ENCODE measurements around the gene STOML2. TPM values are rescaled to one million over a fixed set of nuclear protein-coding genes. Genes with fewer than 3 reads are reported as not detected.
"Not testable (repeated sequence)": the region's sequence is repeated elsewhere in the genome, so short reads cannot be mapped to it uniquely, and the experiment has no call there.

STOML2 gene, protein sequence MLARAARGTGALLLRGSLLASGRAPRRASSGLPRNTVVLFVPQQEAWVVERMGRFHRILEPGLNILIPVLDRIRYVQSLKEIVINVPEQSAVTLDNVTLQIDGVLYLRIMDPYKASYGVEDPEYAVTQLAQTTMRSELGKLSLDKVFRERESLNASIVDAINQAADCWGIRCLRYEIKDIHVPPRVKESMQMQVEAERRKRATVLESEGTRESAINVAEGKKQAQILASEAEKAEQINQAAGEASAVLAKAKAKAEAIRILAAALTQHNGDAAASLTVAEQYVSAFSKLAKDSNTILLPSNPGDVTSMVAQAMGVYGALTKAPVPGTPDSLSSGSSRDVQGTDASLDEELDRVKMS
- polyA plus RNA-seq = 125 TPM
- long read RNA-seq, donor 1, transcript STOML2-201 (10 exons, 1,278 nt) = major isoform, 29 of 40 reads
- long read RNA-seq, donor 1, partial matches to known transcripts = 11 of 40 reads
- long read RNA-seq, donor 1, other reads (novel, unspliced or antisense) = 0 of 40 reads
- long read RNA-seq, donor 2, transcript STOML2-201 (10 exons, 1,278 nt) = major isoform, 83 of 148 reads
- long read RNA-seq, donor 2, partial matches to known transcripts = 62 of 148 reads
- long read RNA-seq, donor 2, other reads (novel, unspliced or antisense) = 0 of 148 reads
- long read RNA-seq, donor 3 = 0 reads
- long read RNA-seq, donor 4, transcript STOML2-201 (10 exons, 1,278 nt) = major isoform, 13 of 13 reads
- long read RNA-seq, donor 4, partial matches to known transcripts = 0 of 13 reads
- long read RNA-seq, donor 4, other reads (novel, unspliced or antisense) = 0 of 13 reads
- long read RNA-seq, donor 5, transcript STOML2-201 (10 exons, 1,278 nt) = major isoform, 34 of 48 reads
- long read RNA-seq, donor 5, partial matches to known transcripts = 13 of 48 reads
- long read RNA-seq, donor 5, other reads (novel, unspliced or antisense) = 0 of 48 reads
- long read RNA-seq, donor 6, transcript STOML2-201 (10 exons, 1,278 nt) = major isoform, 51 of 88 reads
- long read RNA-seq, donor 6, partial matches to known transcripts = 37 of 88 reads
- long read RNA-seq, donor 6, other reads (novel, unspliced or antisense) = 0 of 88 reads
- long read RNA-seq, donor 7, transcript STOML2-201 (10 exons, 1,278 nt) = major isoform, 28 of 44 reads
- long read RNA-seq, donor 7, partial matches to known transcripts = 13 of 44 reads
- long read RNA-seq, donor 7, other reads (novel, unspliced or antisense) = 0 of 44 reads
- long read RNA-seq, donor 8, transcript STOML2-201 (10 exons, 1,278 nt) = major isoform, 86 of 119 reads
- long read RNA-seq, donor 8, partial matches to known transcripts = 33 of 119 reads
- long read RNA-seq, donor 8, other reads (novel, unspliced or antisense) = 0 of 119 reads
- long read RNA-seq, donor 9, transcript STOML2-201 (10 exons, 1,278 nt) = major isoform, 56 of 82 reads
- long read RNA-seq, donor 9, partial matches to known transcripts = 24 of 82 reads
- long read RNA-seq, donor 9, other reads (novel, unspliced or antisense) = 0 of 82 reads
- long read RNA-seq, donor 10, transcript STOML2-201 (10 exons, 1,278 nt) = major isoform, 66 of 97 reads
- long read RNA-seq, donor 10, partial matches to known transcripts = 31 of 97 reads
- long read RNA-seq, donor 10, other reads (novel, unspliced or antisense) = 0 of 97 reads
- long read RNA-seq, donor 11, transcript STOML2-201 (10 exons, 1,278 nt) = major isoform, 44 of 59 reads
- long read RNA-seq, donor 11, partial matches to known transcripts = 14 of 59 reads
- long read RNA-seq, donor 11, other reads (novel, unspliced or antisense) = 0 of 59 reads

DNA sequence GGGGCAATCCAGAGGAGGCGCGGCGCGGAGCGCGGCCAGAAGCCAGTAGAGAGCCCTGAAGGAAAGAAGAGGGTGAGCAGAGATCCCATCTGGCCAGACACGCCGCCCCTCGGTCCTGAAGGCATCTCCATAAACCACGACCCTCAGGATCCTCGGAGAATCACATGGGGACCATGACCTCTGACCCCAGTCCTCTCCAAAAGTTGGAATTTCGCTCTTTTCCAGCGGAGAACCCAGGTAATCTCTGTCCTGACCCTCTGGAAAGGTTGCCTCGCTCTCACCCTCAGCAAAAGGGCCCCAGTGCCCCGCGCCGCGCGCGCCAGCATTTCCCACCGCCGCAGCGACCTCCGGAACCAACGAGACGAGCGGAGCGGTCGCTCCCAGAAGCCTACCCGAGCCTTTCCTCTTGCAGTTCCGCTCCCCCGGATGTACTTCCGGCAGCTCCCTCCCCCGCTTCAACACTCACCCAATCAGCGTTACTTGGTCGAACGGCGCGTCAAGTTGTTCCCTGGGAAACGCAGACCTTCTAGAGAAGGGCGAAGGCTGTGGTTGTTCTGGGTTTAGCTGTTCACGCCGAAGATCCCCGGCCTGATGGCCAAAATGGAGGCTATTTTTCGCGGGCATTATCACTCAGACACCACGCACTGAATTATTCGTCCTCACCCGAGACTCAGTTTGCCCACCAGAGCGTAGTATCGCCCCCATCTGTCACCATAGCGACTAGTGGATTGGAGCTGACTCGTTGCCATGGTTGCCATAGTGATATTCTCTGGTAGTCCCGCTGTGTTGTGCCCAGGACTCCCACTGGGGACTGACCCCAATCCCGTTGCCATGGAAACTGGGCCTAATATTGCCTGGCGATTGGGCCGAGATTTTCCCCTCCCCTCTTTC, at the start of gene STOML2:
Gene STOML2, minus strand, starts transcription at position 363 of the 891 bp plus-strand sequence. Its CDS starts 37 bp downstream, at position 326.
- peak; percentile 95 for DNase-seq
- Histone ChIP-seq H3K27me3 (ENCODE audit: control insufficient read depth, insufficient read depth, low read length) (no peaks in the 10 kb centered on the region), H3K36me3 (ENCODE audit: control insufficient read depth, insufficient read depth, low read length) (peaks cover 56% of the 10 kb centered on the region), H3K27ac (ENCODE audit: low read length) (peak within 1 kb of the TSS; percentile 68), H3K9me3 (ENCODE audit: control insufficient read depth, low read depth, low read length) (no peaks in the 10 kb centered on the region), H3K4me3 (ENCODE audit: low read length) (peak within 1 kb of the TSS; percentile 93), H3K4me1 (ENCODE audit: control insufficient read depth, insufficient read depth, low read length) (peaks cover 17% of the 10 kb centered on the region)
- WGBS (ENCODE audit: insufficient coverage, low lambda C conversion rate) = 0% methylated on average over 3 of the region's 57 CpGs

DNA sequence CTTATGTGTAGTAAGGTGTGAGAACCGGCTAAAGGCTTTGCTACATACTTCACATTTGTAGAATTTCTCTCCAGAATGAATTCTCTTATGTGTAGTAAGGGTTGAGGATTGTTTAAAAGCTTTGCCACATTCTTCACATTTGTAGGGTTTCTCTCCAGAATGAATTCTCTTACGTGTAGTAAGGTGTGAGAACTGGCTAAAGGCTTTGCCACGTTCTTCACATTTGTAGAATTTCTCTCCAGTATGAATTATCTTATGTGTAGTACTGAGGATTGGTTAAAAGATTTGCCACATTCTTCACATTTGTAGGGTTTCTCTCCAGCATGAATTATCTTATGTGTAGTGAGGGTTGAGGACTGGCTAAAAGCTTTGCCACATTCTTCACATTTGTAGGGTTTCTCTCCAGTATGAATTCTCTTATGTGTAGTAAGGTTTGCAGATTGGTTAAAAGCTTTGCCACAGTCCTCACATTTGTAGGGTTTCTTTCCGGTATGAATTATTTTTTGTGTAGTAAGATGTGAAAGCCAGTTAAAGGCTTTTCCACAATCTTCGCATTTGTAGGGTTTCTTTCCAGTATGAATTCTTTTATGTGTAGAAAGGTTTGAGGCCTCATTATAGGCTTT, 45.1 kb upstream of the STOML2 start:
- H3K4me3 ChIP-seq (ENCODE audit: low read length); H3K36me3 ChIP-seq (ENCODE audit: control insufficient read depth, insufficient read depth, low read length); H3K27ac ChIP-seq (ENCODE audit: low read length); H3K4me1 ChIP-seq (ENCODE audit: control insufficient read depth, insufficient read depth, low read length); H3K9me3 ChIP-seq (ENCODE audit: control insufficient read depth, low read depth, low read length); DNase-seq; H3K27me3 ChIP-seq (ENCODE audit: control insufficient read depth, insufficient read depth, low read length): not testable (repeated sequence)
- WGBS (ENCODE audit: insufficient coverage, low lambda C conversion rate) = no CpG with 5 or more reads among the region's 5 CpGs

DNA sequence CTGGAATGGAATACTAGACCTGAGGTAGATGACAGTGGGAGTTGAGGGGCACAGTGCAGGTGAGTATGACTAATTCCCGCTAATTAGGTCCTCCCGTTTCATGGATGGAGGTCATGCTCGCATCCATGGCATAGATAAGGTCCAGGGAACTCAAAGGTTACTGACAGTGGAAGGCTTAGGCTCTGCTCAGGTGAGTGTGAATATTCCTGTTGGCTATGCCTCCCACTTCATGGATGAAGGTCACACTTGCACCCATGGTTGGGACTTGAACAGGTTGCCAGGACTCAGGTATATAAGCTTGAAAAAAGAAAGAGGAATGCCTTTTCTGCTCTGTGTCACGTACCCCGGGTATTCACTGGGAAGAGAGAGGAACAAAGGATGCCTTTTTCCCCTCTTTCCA, 39.1 kb upstream of the STOML2 start:
- DNase-seq = no peak
- Histone ChIP-seq H3K4me3 (ENCODE audit: low read length) (no peak overlapping the region), H3K36me3 (ENCODE audit: control insufficient read depth, insufficient read depth, low read length) (no peaks in the 10 kb centered on the region), H3K4me1 (ENCODE audit: control insufficient read depth, insufficient read depth, low read length) (no peaks in the 10 kb centered on the region), H3K27me3 (ENCODE audit: control insufficient read depth, insufficient read depth, low read length) (no peaks in the 10 kb centered on the region), H3K27ac (ENCODE audit: low read length) (no peak overlapping the region), H3K9me3 (ENCODE audit: control insufficient read depth, low read depth, low read length) (peaks cover 8% of the 10 kb centered on the region)
- WGBS (ENCODE audit: insufficient coverage, low lambda C conversion rate) = no CpG with 5 or more reads among the region's 5 CpGs

DNA sequence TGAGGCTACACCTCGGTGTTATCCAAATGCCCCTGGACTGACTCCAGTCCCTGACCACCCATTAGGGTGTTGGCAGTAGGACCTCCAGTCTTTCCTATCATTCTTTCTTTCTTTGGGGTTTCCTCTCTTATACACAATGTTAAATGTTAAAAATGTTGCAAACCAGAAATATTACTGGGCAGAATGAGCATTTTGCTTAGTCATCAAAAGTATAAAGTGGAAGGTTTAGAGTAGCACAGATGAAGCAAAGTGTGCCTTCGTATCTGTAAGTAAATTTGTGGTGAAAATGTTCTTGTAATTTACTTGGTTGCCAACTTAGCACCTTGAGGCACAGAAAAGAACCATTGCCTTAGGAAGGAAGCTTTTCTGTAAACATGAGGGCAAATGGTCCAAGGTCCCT, 37.2 kb upstream of the STOML2 start:
- WGBS (ENCODE audit: insufficient coverage, low lambda C conversion rate) = no CpG with 5 or more reads among the region's 2 CpGs
- no peaks in the 10 kb centered on the region for H3K4me1 ChIP-seq (ENCODE audit: control insufficient read depth, insufficient read depth, low read length)
- H3K9me3 ChIP-seq (ENCODE audit: control insufficient read depth, low read depth, low read length) = peaks cover 8% of the 10 kb centered on the region
- no peaks in the 10 kb centered on the region for H3K27me3 ChIP-seq (ENCODE audit: control insufficient read depth, insufficient read depth, low read length)
- H3K27ac ChIP-seq (ENCODE audit: low read length) = no peak overlapping the region
- no peaks in the 10 kb centered on the region for H3K36me3 ChIP-seq (ENCODE audit: control insufficient read depth, insufficient read depth, low read length)
- no peak for DNase-seq
- H3K4me3 ChIP-seq (ENCODE audit: low read length) = no peak overlapping the region

DNA sequence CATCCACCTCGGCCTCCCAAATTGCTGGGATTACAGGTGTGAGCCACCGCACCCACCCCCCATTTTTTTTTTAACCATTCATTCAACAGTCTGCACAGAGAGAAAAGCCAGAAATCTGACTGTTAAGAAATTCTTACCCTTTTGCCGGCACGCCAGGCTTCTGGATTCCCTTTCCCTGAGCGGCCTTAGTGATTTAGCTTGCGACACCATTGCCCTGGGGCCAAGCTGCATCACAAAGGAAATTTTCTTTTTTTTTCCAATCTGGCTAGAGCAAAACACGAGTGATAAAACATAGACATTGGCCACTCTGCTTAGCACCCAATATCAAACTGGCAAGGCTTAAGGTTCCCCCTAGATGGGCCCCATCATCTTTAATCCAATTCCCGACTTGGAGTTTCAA, 33.9 kb upstream of the STOML2 start:
- no peak overlapping the region for H3K27ac ChIP-seq (ENCODE audit: low read length)
- H3K4me1 ChIP-seq (ENCODE audit: control insufficient read depth, insufficient read depth, low read length) = no peaks in the 10 kb centered on the region
- 43% methylated on average over 4 of the region's 8 CpGs for WGBS (ENCODE audit: insufficient coverage, low lambda C conversion rate)
- H3K9me3 ChIP-seq (ENCODE audit: control insufficient read depth, low read depth, low read length) = peaks cover 3% of the 10 kb centered on the region
- no peak for DNase-seq
- no peaks in the 10 kb centered on the region for H3K27me3 ChIP-seq (ENCODE audit: control insufficient read depth, insufficient read depth, low read length)
- no peaks in the 10 kb centered on the region for H3K36me3 ChIP-seq (ENCODE audit: control insufficient read depth, insufficient read depth, low read length)
- H3K4me3 ChIP-seq (ENCODE audit: low read length) = no peak overlapping the region

DNA sequence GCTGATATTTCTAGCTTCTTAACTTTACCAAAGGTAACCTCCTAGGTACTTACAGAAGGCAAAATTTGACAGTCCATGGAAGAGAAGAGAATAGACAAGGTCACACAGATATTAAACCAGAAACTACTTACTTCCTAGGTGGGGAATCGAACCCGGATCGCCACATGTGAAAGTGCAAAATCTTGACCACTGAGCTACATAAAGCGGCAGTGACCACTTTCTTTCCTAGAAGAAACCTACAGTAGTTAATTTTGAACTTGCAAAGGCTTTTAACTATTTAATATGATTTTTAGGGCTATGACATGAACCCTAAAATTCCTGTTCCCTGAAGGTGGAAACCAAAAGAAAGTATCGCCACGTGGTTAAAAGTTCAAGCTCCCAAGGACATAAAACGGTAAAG, 33.1 kb upstream of the STOML2 start:
- no peak overlapping the region for H3K27ac ChIP-seq (ENCODE audit: low read length)
- WGBS (ENCODE audit: insufficient coverage, low lambda C conversion rate) = no CpG with 5 or more reads among the region's 7 CpGs
- H3K4me3 ChIP-seq (ENCODE audit: low read length) = no peak overlapping the region
- no peaks in the 10 kb centered on the region for H3K27me3 ChIP-seq (ENCODE audit: control insufficient read depth, insufficient read depth, low read length)
- peaks cover 3% of the 10 kb centered on the region for H3K9me3 ChIP-seq (ENCODE audit: control insufficient read depth, low read depth, low read length)
- no peaks in the 10 kb centered on the region for H3K4me1 ChIP-seq (ENCODE audit: control insufficient read depth, insufficient read depth, low read length)
- H3K36me3 ChIP-seq (ENCODE audit: control insufficient read depth, insufficient read depth, low read length) = no peaks in the 10 kb centered on the region
- no peak for DNase-seq

DNA sequence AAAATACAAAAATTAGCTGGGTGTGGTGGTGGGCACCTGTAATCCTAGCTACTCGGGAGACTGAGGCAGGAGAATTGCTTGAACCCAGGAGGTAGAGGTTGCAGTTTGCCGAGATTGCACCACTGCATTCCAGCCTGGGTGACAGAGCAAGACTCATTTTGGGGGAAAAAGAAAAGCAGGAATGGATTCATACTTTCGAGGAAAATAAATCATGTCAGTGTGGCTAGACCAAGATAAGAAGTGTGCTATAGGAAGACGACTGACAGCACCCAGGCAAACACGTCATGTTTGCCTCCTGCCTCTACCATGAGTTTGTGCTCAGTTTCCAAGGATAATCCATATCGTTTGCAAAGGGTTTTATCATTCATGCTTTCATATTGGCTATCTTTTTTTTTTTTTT, 32.0 kb upstream of the STOML2 start:
- DNase-seq = no peak
- Histone ChIP-seq H3K9me3 (ENCODE audit: control insufficient read depth, low read depth, low read length) (peaks cover 3% of the 10 kb centered on the region), H3K36me3 (ENCODE audit: control insufficient read depth, insufficient read depth, low read length) (no peaks in the 10 kb centered on the region), H3K27me3 (ENCODE audit: control insufficient read depth, insufficient read depth, low read length) (no peaks in the 10 kb centered on the region), H3K4me3 (ENCODE audit: low read length) (no peak overlapping the region), H3K27ac (ENCODE audit: low read length) (no peak overlapping the region), H3K4me1 (ENCODE audit: control insufficient read depth, insufficient read depth, low read length) (no peaks in the 10 kb centered on the region)
- WGBS (ENCODE audit: insufficient coverage, low lambda C conversion rate) = no CpG with 5 or more reads among the region's 6 CpGs

DNA sequence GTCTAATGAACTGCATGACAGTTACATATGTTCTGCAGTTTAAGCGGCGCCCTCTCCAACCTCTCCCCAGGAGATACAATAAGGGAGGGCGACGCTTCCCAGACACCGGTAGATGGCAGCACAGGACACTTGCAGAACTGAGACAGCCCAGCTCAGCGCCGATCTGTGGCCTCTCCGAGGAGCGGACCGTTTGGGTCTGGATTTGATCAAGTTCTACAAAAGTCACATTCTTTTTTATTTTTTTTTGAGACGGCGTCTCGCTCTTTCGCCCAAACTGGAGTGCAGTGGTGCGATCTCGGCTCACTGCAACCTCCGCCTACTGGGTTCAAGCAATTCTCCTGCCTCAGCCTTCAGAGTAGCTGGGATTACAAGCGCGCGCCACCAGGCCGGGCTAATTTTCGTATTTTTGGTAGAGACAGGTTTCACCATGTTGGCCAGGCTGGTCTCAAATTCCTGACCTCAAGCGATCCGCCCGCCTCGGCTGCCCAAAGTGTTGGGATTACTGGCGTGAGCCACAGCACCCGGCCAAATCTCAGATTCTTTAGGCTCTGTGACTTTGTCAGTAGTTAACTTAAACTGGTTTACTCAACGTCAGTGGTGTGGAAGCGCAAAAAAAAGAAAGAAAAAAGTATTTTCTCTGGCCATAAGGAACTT, 14.1 kb upstream of the STOML2 start:
- no peaks in the 10 kb centered on the region for H3K27me3 ChIP-seq (ENCODE audit: control insufficient read depth, insufficient read depth, low read length)
- peak overlapping the region; percentile 87 for H3K27ac ChIP-seq (ENCODE audit: low read length)
- 38% methylated on average over 5 of the region's 30 CpGs for WGBS (ENCODE audit: insufficient coverage, low lambda C conversion rate)
- H3K9me3 ChIP-seq (ENCODE audit: control insufficient read depth, low read depth, low read length) = no peaks in the 10 kb centered on the region
- peak overlapping the region; percentile 78 for H3K4me3 ChIP-seq (ENCODE audit: low read length)
- DNase-seq = peak; percentile 88 to 91
- H3K4me1 ChIP-seq (ENCODE audit: control insufficient read depth, insufficient read depth, low read length) = peaks cover 20% of the 10 kb centered on the region
- H3K36me3 ChIP-seq (ENCODE audit: control insufficient read depth, insufficient read depth, low read length) = no peaks in the 10 kb centered on the region

All from large intestine (tissue), 12 donors.